Subcutaneous adipose tissue (tissue), 4 donors: ENCODE results near the gene C1QTNF8. TPM values are rescaled to one million over a fixed set of nuclear protein-coding genes. Genes with fewer than 3 reads are reported as not detected.

Source experiments
- CTCF ChIP-seq: fragments of 450-650 bp; IDR thresholded peaks from one replicate; pipeline ENCODE4 v1.5.1; 2016; ENCODE audit warnings: low read depth, mild to moderate bottlenecking, control low read depth, antibody characterized with exemption, moderate library complexity
- total RNA-seq, 4 donors: library from RNA; depleted of rRNA; stranded (reverse); fragments of >200 nt; gene quantifications; one replicate each; pipeline ENCODE4 v1.1.0, GENCODE V29; 2016

Gene C1QTNF8
- total RNA-seq, 4 donors from 2014 or later = not detected

GRCh38 chr16:1113889-1114526 is 18.0 kb upstream of the C1QTNF8 start:
- no peak for TF ChIP-seq CTCF

- TF ChIP-seq CTCF = no peak
Observed at GRCh38 chr16:1113489-1113888, 17.4 kb upstream of the C1QTNF8 start.

GRCh38 chr16:1112506-1113184 is 16.6 kb upstream of the C1QTNF8 start:
- no peak for TF ChIP-seq CTCF

- TF ChIP-seq CTCF = no peak
Observed at GRCh38 chr16:1109648-1110047, 13.6 kb upstream of the C1QTNF8 start.

GRCh38 chr16:1108299-1109252 is 12.5 kb upstream of the C1QTNF8 start:
- no peak for TF ChIP-seq CTCF

GRCh38 chr16:1107731-1108130 is 11.7 kb upstream of the C1QTNF8 start:
- no peak for TF ChIP-seq CTCF

GRCh38 chr16:1107141-1107540 is 11.1 kb upstream of the C1QTNF8 start:
- TF ChIP-seq CTCF = no peak
